Endothelial cell of umbilical vein (primary cell): ENCODE measurements around the gene ATP2B2. TPM values are rescaled to one million over a fixed set of nuclear protein-coding genes. Genes with fewer than 3 reads are reported as not detected.

Experiments used
- BruUV-seq: library from RNA; stranded (reverse); fragments of 400-500 nt; replicated peaks from 2 replicates; lab custom pipeline; 2021; lab: Mats Ljungman, UMichigan
- CTCF ChIA-PET: fragments of 300-600, 350-600 bp; sonication (Branson Sonifier 250); formaldehyde crosslinking; loops from one replicate; lab custom pipeline; 2021; ENCODE audit warnings: antibody characterized with exemption, inconsistent platforms; lab: Charles Lee
- POLR2A ChIA-PET: fragments of 300-600, 350-600 bp; sonication (Branson Sonifier 250); formaldehyde crosslinking; loops from one replicate; lab custom pipeline; 2021; ENCODE audit warnings: antibody characterized with exemption, inconsistent platforms; lab: Charles Lee
- DNase-seq: peaks from one replicate; pipeline ENCODE4 v3.0.0-alpha.2; 2011; ENCODE audit warnings: low read depth, low spot score
- FAIRE-seq: peaks from 2 replicates; lab custom pipeline; 2011; peaks lifted over from hg19 to GRCh38; lab: Jason Lieb, UNC
- H2AFZ ChIP-seq: 2 replicates; pipeline ENCODE4 v1.6.0; 2012; ENCODE audit warnings: low read depth, low read length, control low read depth, inconsistent platforms
- H3K27ac ChIP-seq: 2 replicates; pipeline ENCODE4 v1.5.1; 2011; ENCODE audit warnings: low read depth, mild to moderate bottlenecking, control low read depth, low read length, moderate library complexity; ENCODE audit not compliant: insufficient read depth
- H3K27me3 ChIP-seq, 2 experiments: 2 replicates each; pipeline versions ENCODE4 v1.6.0 to v1.6.1; 2011; ENCODE audit warnings: low read length in 2 of 2, mixed read lengths in 1 of 2; ENCODE audit not compliant: control insufficient read depth in 2 of 2, insufficient read depth in 2 of 2
- H3K36me3 ChIP-seq, 2 experiments: 2 replicates in 1 of 2; 3 replicates in 1 of 2; pipeline ENCODE4 v1.5.1; 2011; ENCODE audit warnings: low read length in 2 of 2, mild to moderate bottlenecking in 1 of 2, moderate library complexity in 1 of 2; ENCODE audit not compliant: control insufficient read depth in 2 of 2, insufficient read depth in 2 of 2; ENCODE audit errors: extremely low read depth in 1 of 2
- H3K4me1 ChIP-seq: 3 replicates; pipeline ENCODE4 v1.5.1; 2011; ENCODE audit warnings: mild to moderate bottlenecking, low read length; ENCODE audit not compliant: control insufficient read depth, insufficient read depth; ENCODE audit errors: extremely low read depth
- H3K4me2 ChIP-seq: 2 replicates; pipeline ENCODE4 v1.6.1; 2011; ENCODE audit warnings: low read length, control low read depth, mixed read lengths; ENCODE audit not compliant: insufficient read depth
- H3K4me3 ChIP-seq, 3 experiments: fragments of 200-600 bp in 1 of 3; sonication (generic), shearing (Covaris generic) in 1 of 3; replicated peaks in 1 of 3; 2 replicates each; pipeline ENCODE4 v1.5.1; 2011 to 2016; ENCODE audit warnings: control low read depth in 3 of 3, low read length in 3 of 3, mild to moderate bottlenecking in 2 of 3, inconsistent platforms in 1 of 3, low read depth in 1 of 3, moderate library complexity in 1 of 3; ENCODE audit not compliant: insufficient read depth in 1 of 3
- H3K79me2 ChIP-seq: 2 replicates; pipeline ENCODE4 v1.6.0; 2012; ENCODE audit warnings: low read length, inconsistent platforms; ENCODE audit not compliant: control insufficient read depth, insufficient read depth
- H3K9ac ChIP-seq: replicated peaks from 2 replicates; pipeline ENCODE3; 2011; ENCODE audit warnings: low read length, control low read depth; ENCODE audit not compliant: insufficient read depth; ENCODE audit errors: extremely low read depth
- H3K9me1 ChIP-seq: replicated peaks from 3 replicates; pipeline ENCODE4 v1.6.0; 2011; ENCODE audit warnings: mild to moderate bottlenecking, low read length; ENCODE audit not compliant: control insufficient read depth, insufficient read depth; ENCODE audit errors: extremely low read depth
- H3K9me3 ChIP-seq: replicated peaks from 2 replicates; pipeline ENCODE4 v1.5.1; 2012; ENCODE audit warnings: low read length, inconsistent platforms; ENCODE audit not compliant: control insufficient read depth, insufficient read depth
- H4K20me1 ChIP-seq: replicated peaks from 2 replicates; pipeline ENCODE3; 2011; ENCODE audit warnings: mild to moderate bottlenecking, low read length; ENCODE audit not compliant: control insufficient read depth, insufficient read depth; ENCODE audit errors: extremely low read depth
- CTCF ChIP-seq, 2 donors: IDR thresholded peaks; 1 replicate in 1 of 2; 2 replicates in 1 of 2; pipeline ENCODE4 v1.5.1; 2011; ENCODE audit warnings: low read length in 2 of 2, mild to moderate bottlenecking in 2 of 2, moderate library complexity in 2 of 2, control low read depth in 1 of 2, inconsistent platforms in 1 of 2, low read depth in 1 of 2; ENCODE audit not compliant: insufficient read depth in 1 of 2; ENCODE audit errors: extremely low read depth in 1 of 2
- EZH2 ChIP-seq: IDR thresholded peaks from 2 replicates; pipeline ENCODE4 v1.6.1; 2012; ENCODE audit warnings: borderline replicate concordance, low read depth, mild to moderate bottlenecking, moderate library complexity, low read length, inconsistent platforms; ENCODE audit not compliant: severe bottlenecking
- FOS ChIP-seq: IDR thresholded peaks from 2 replicates; pipeline ENCODE4 v1.6.1; 2011; ENCODE audit warnings: mild to moderate bottlenecking, low read length, moderate library complexity, borderline replicate concordance; ENCODE audit not compliant: insufficient read depth
- GATA2 ChIP-seq: IDR thresholded peaks from 2 replicates; pipeline ENCODE4 v1.7.0; 2011; ENCODE audit warnings: low read depth, mild to moderate bottlenecking, moderate library complexity, mixed read lengths, low read length; ENCODE audit not compliant: insufficient read length, insufficient read depth
- JUN ChIP-seq: IDR thresholded peaks from 2 replicates; pipeline ENCODE4 v1.6.1; 2011; ENCODE audit warnings: borderline replicate concordance, low read depth; ENCODE audit not compliant: insufficient read length, insufficient read depth
- MAX ChIP-seq: IDR thresholded peaks from 2 replicates; pipeline ENCODE4 v1.6.1; 2011; ENCODE audit not compliant: insufficient read depth, insufficient read length
- MYC ChIP-seq: IDR thresholded peaks from one replicate; pipeline ENCODE4 v1.6.1; 2011; ENCODE audit warnings: mild to moderate bottlenecking, low read depth, low read length
- POLR2A ChIP-seq: IDR thresholded peaks from 2 replicates; pipeline ENCODE4 v1.6.1; 2012; ENCODE audit warnings: low read depth, mild to moderate bottlenecking, control low read depth, low read length
- POLR2AphosphoS5 ChIP-seq: IDR thresholded peaks from 2 replicates; pipeline ENCODE4 v1.6.1; 2012; ENCODE audit warnings: low read depth, mild to moderate bottlenecking, control low read depth, low read length, moderate library complexity; ENCODE audit not compliant: insufficient read depth
- dilution Hi-C: fragments of 300-500 bp; cut with MboI; formaldehyde crosslinking; loops from one replicate; pipeline ENCODE4 v1.15.0; 2019; ENCODE audit warnings: low sequenced_read_pairs; ENCODE audit not compliant: extremely low pct_ligation_motif_present
- intact Hi-C: fragments of 100-400 bp; cut with micrococcal nuclease; formaldehyde crosslinking; loops from one replicate; pipeline ENCODE4 v1.10.0; 2022
- polyA plus RNA-seq, 4 experiments: library from polyadenylated mRNA; depleted of rRNA in 3 of 4; stranded (reverse) in 3 of 4; unstranded in 1 of 4; fragments of >200 nt; gene quantifications; 2 replicates each; pipeline versions ENCODE4 v1.2.1 to v1.2.3, GENCODE V29; 2011 to 2012; ENCODE audit warnings: missing spikeins in 1 of 4
- total RNA-seq: library from RNA; stranded (reverse); gene quantifications from 2 replicates; pipeline ENCODE4 v1.2.3, GENCODE V29; 2021

ATP2B2 gene
- total and polyA plus RNA-seq, 2 donors (not counting 3 experiments of a cell fraction or from before 2014, with no cell fraction given) = not detected

- no peak overlapping the region for H3K9ac ChIP-seq
- no peaks in the 10 kb centered on the region for H3K9me3 ChIP-seq
- no peak for FAIRE-seq
- no peaks in the 10 kb centered on the region for H3K36me3 ChIP-seq
- CTCF ChIA-PET = no interaction called here
- DNase-seq = no peak
- POLR2A ChIA-PET = no interaction called here
- no peaks in the 10 kb centered on the region for H3K27me3 ChIP-seq
- TF ChIP-seq MAX (no peak), CTCF (IDR thresholded peaks at IDR 0.05; ENCODE audit: extremely low read depth in 1 of 2, insufficient read depth in 1 of 2, low read depth in 1 of 2, low read length in 2 of 2) (no peak), POLR2A (no peak), EZH2 (no peak), JUN (no peak), GATA2 (no peak), POLR2AphosphoS5 (no peak), FOS (no peak), MYC (no peak)
- no TSS peak for BruUV-seq
- intact Hi-C loops (no loop called here), dilution Hi-C loops (no loop called here)
- H3K4me3 ChIP-seq = no peak overlapping the region
- no peak overlapping the region for H3K4me2 ChIP-seq
- H2AFZ ChIP-seq = no peak overlapping the region
- H3K9me1 ChIP-seq = no peaks in the 10 kb centered on the region
- H3K4me1 ChIP-seq = no peaks in the 10 kb centered on the region
- H3K79me2 ChIP-seq = no peaks in the 10 kb centered on the region
- no peaks in the 10 kb centered on the region for H4K20me1 ChIP-seq
- H3K27ac ChIP-seq = no peak overlapping the region
Observed at GRCh38 chr3:10474847-10475246, 30.5 kb downstream of the ATP2B2 start.
